Measurements from ENCODE around the gene ENOX2.

Gene ENOX2

GRCh38 chrX:130915302-130915701 is 12.3 kb upstream of the ENOX2 start:
- DNase-seq (ENCODE audit: insufficient read length, low spot score), result no peak
- TF ChIP-seq POLR2A (IDR thresholded peaks at IDR 0.05; ENCODE audit: low read depth, low read length), result no peak
- no peak for TF ChIP-seq PAX5 (IDR thresholded peaks at IDR 0.05; ENCODE audit: insufficient read depth, low read length, severe bottlenecking)
- TF ChIP-seq POLR2AphosphoS5 (IDR thresholded peaks at IDR 0.05; ENCODE audit: low read depth, low read length), result no peak
- TF ChIP-seq SPI1 (IDR thresholded peaks at IDR 0.05; ENCODE audit: low read depth, low read length), result no peak
- no peak for TF ChIP-seq POU2F2 (IDR thresholded peaks at IDR 0.05; ENCODE audit: low read depth, low read length)
- TF ChIP-seq TAF1 (IDR thresholded peaks at IDR 0.05; ENCODE audit: low read depth, low read length), result no peak
- FAIRE-seq, result no peak

- no peak for TF ChIP-seq POLR2AphosphoS5 (IDR thresholded peaks at IDR 0.05; ENCODE audit: low read depth, low read length)
- TF ChIP-seq PAX5 (IDR thresholded peaks at IDR 0.05; ENCODE audit: insufficient read depth, low read length, severe bottlenecking), result no peak
- TF ChIP-seq POLR2A (IDR thresholded peaks at IDR 0.05; ENCODE audit: low read depth, low read length), result no peak
- TF ChIP-seq TAF1 (IDR thresholded peaks at IDR 0.05; ENCODE audit: low read depth, low read length), result no peak
- no peak for TF ChIP-seq POU2F2 (IDR thresholded peaks at IDR 0.05; ENCODE audit: low read depth, low read length)
- no peak for TF ChIP-seq SPI1 (IDR thresholded peaks at IDR 0.05; ENCODE audit: low read depth, low read length)
- DNase-seq (ENCODE audit: insufficient read length, low spot score) (no peak), FAIRE-seq (peak; percentile 43)
Measured at GRCh38 chrX:130909469-130910136, 6.6 kb upstream of the ENOX2 start.

- TF ChIP-seq SPI1 (IDR thresholded peaks at IDR 0.05; ENCODE audit: low read depth, low read length) (no peak), TAF1 (IDR thresholded peaks at IDR 0.05; ENCODE audit: low read depth, low read length) (no peak), PAX5 (IDR thresholded peaks at IDR 0.05; ENCODE audit: insufficient read depth, low read length, severe bottlenecking) (no peak), POLR2A (IDR thresholded peaks at IDR 0.05; ENCODE audit: low read depth, low read length) (no peak), POLR2AphosphoS5 (IDR thresholded peaks at IDR 0.05; ENCODE audit: low read depth, low read length) (no peak), POU2F2 (IDR thresholded peaks at IDR 0.05; ENCODE audit: low read depth, low read length) (no peak)
- no peak for DNase-seq (ENCODE audit: insufficient read length, low spot score)
- FAIRE-seq, result no peak
Measured at GRCh38 chrX:130906776-130907175, 3.8 kb upstream of the ENOX2 start.

GRCh38 chrX:130902446-130902782 is 595 bp downstream of the ENOX2 start:
- FAIRE-seq, result no peak
- no peak for TF ChIP-seq SPI1 (IDR thresholded peaks at IDR 0.05; ENCODE audit: low read depth, low read length)
- no peak for TF ChIP-seq TAF1 (IDR thresholded peaks at IDR 0.05; ENCODE audit: low read depth, low read length)
- TF ChIP-seq POLR2A (IDR thresholded peaks at IDR 0.05; ENCODE audit: low read depth, low read length), result no peak
- no peak for TF ChIP-seq POU2F2 (IDR thresholded peaks at IDR 0.05; ENCODE audit: low read depth, low read length)
- no peak for TF ChIP-seq PAX5 (IDR thresholded peaks at IDR 0.05; ENCODE audit: insufficient read depth, low read length, severe bottlenecking)
- TF ChIP-seq POLR2AphosphoS5 (IDR thresholded peaks at IDR 0.05; ENCODE audit: low read depth, low read length), result no peak
- no peak for DNase-seq (ENCODE audit: insufficient read length, low spot score)

GRCh38 chrX:130896802-130897501 is 6.1 kb downstream of the ENOX2 start:
- DNase-seq (ENCODE audit: insufficient read length, low spot score) (no peak), FAIRE-seq (no peak)
- TF ChIP-seq TAF1 (IDR thresholded peaks at IDR 0.05; ENCODE audit: low read depth, low read length) (no peak), SPI1 (IDR thresholded peaks at IDR 0.05; ENCODE audit: low read depth, low read length) (no peak), PAX5 (IDR thresholded peaks at IDR 0.05; ENCODE audit: insufficient read depth, low read length, severe bottlenecking) (no peak), POU2F2 (IDR thresholded peaks at IDR 0.05; ENCODE audit: low read depth, low read length) (no peak), POLR2AphosphoS5 (IDR thresholded peaks at IDR 0.05; ENCODE audit: low read depth, low read length) (no peak), POLR2A (IDR thresholded peaks at IDR 0.05; ENCODE audit: low read depth, low read length) (no peak)

- TF ChIP-seq POU2F2 (IDR thresholded peaks at IDR 0.05; ENCODE audit: low read depth, low read length) (no peak), POLR2AphosphoS5 (IDR thresholded peaks at IDR 0.05; ENCODE audit: low read depth, low read length) (no peak), TAF1 (IDR thresholded peaks at IDR 0.05; ENCODE audit: low read depth, low read length) (no peak), POLR2A (IDR thresholded peaks at IDR 0.05; ENCODE audit: low read depth, low read length) (no peak), PAX5 (IDR thresholded peaks at IDR 0.05; ENCODE audit: insufficient read depth, low read length, severe bottlenecking) (no peak), SPI1 (IDR thresholded peaks at IDR 0.05; ENCODE audit: low read depth, low read length) (no peak)
- FAIRE-seq (no peak), DNase-seq (ENCODE audit: insufficient read length, low spot score) (no peak)
Measured at GRCh38 chrX:130896026-130896425, 7.0 kb downstream of the ENOX2 start.

GRCh38 chrX:130895299-130895698 is 7.7 kb downstream of the ENOX2 start:
- no peak for FAIRE-seq
- TF ChIP-seq PAX5 (IDR thresholded peaks at IDR 0.05; ENCODE audit: insufficient read depth, low read length, severe bottlenecking) (no peak), POLR2AphosphoS5 (IDR thresholded peaks at IDR 0.05; ENCODE audit: low read depth, low read length) (no peak), POLR2A (IDR thresholded peaks at IDR 0.05; ENCODE audit: low read depth, low read length) (no peak), SPI1 (IDR thresholded peaks at IDR 0.05; ENCODE audit: low read depth, low read length) (no peak), POU2F2 (IDR thresholded peaks at IDR 0.05; ENCODE audit: low read depth, low read length) (no peak), TAF1 (IDR thresholded peaks at IDR 0.05; ENCODE audit: low read depth, low read length) (no peak)
- no peak for DNase-seq (ENCODE audit: insufficient read length, low spot score)

- FAIRE-seq, result peak; percentile 5
- DNase-seq (ENCODE audit: insufficient read length, low spot score), result no peak
- TF ChIP-seq POLR2A (IDR thresholded peaks at IDR 0.05; ENCODE audit: low read depth, low read length) (no peak), TAF1 (IDR thresholded peaks at IDR 0.05; ENCODE audit: low read depth, low read length) (no peak), POLR2AphosphoS5 (IDR thresholded peaks at IDR 0.05; ENCODE audit: low read depth, low read length) (no peak), PAX5 (IDR thresholded peaks at IDR 0.05; ENCODE audit: insufficient read depth, low read length, severe bottlenecking) (no peak), SPI1 (IDR thresholded peaks at IDR 0.05; ENCODE audit: low read depth, low read length) (no peak), POU2F2 (IDR thresholded peaks at IDR 0.05; ENCODE audit: low read depth, low read length) (no peak)
Measured at GRCh38 chrX:130893356-130894085, 9.5 kb downstream of the ENOX2 start.

- FAIRE-seq, result no peak
- DNase-seq (ENCODE audit: insufficient read length, low spot score), result no peak
- no peak for TF ChIP-seq PAX5 (IDR thresholded peaks at IDR 0.05; ENCODE audit: insufficient read depth, low read length, severe bottlenecking)
- TF ChIP-seq POLR2AphosphoS5 (IDR thresholded peaks at IDR 0.05; ENCODE audit: low read depth, low read length), result no peak
- TF ChIP-seq POU2F2 (IDR thresholded peaks at IDR 0.05; ENCODE audit: low read depth, low read length), result no peak
- TF ChIP-seq TAF1 (IDR thresholded peaks at IDR 0.05; ENCODE audit: low read depth, low read length), result no peak
- TF ChIP-seq POLR2A (IDR thresholded peaks at IDR 0.05; ENCODE audit: low read depth, low read length), result no peak
- TF ChIP-seq SPI1 (IDR thresholded peaks at IDR 0.05; ENCODE audit: low read depth, low read length), result no peak
Measured at GRCh38 chrX:130887376-130887775, 15.6 kb downstream of the ENOX2 start.
